Spleen (tissue), 7 donors: ENCODE measurements around the gene SSUH2.

Experiments
- POLR2AphosphoS5 ChIP-seq, 3 donors: sonication (generic); formaldehyde crosslinking; IDR thresholded peaks; one replicate each; pipeline ENCODE4 v1.5.1; 2017; ENCODE audit warnings: antibody characterized with exemption in 3 of 3
- TF ChIP-seq, protein P1 (sequence below), 11 experiments: fragments of 200-600 bp in 7 of 11; fragments of 450-650 bp in 4 of 11; sonication (generic) in 4 of 11; IDR thresholded peaks in 8 of 11; conservative IDR thresholded peaks in 3 of 11; 1 replicate in 7 of 11; 2 replicates in 4 of 11; pipeline versions ENCODE4 v1.4.0 to v1.8.0; 2016 to 2021; ENCODE audit warnings: antibody characterized with exemption in 11 of 11, inconsistent platforms in 4 of 11, mild to moderate bottlenecking in 1 of 11
- donor health status: DM: no; HTN: no; CAD: no; lungs with moderate emphysema.
- donor health status: DM: no; HTN: no; CAD: no.
- donor health status: DM: no; HTN: no; CAD: no.

DNA sequence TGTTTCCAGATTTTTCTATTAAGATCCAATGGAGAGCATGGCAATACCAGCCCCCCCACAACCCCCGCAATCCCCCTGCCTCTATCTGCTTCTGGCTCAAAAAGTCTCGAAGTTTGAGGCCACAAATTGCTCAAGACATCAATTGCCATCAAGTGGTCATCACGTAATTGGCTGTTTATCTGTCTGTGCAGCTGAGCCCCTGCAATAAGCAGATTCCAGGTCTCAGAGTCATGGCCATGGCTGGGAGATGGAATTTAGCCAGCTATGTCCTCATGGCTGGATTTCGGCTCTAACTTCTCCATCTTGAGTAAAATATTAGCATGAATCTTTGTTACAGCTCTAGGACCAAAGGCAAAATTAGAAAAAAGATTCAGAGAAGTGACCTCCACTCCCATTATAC lies 22.7 kb downstream of the SSUH2 start:
- TF ChIP-seq, protein P1, sequence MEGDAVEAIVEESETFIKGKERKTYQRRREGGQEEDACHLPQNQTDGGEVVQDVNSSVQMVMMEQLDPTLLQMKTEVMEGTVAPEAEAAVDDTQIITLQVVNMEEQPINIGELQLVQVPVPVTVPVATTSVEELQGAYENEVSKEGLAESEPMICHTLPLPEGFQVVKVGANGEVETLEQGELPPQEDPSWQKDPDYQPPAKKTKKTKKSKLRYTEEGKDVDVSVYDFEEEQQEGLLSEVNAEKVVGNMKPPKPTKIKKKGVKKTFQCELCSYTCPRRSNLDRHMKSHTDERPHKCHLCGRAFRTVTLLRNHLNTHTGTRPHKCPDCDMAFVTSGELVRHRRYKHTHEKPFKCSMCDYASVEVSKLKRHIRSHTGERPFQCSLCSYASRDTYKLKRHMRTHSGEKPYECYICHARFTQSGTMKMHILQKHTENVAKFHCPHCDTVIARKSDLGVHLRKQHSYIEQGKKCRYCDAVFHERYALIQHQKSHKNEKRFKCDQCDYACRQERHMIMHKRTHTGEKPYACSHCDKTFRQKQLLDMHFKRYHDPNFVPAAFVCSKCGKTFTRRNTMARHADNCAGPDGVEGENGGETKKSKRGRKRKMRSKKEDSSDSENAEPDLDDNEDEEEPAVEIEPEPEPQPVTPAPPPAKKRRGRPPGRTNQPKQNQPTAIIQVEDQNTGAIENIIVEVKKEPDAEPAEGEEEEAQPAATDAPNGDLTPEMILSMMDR (IDR thresholded peaks at IDR 0.05 in 8 of 11, conservative IDR thresholded peaks at IDR 0.05 in 3 of 11) = no peak
- no peak for TF ChIP-seq POLR2AphosphoS5 (IDR thresholded peaks at IDR 0.05)
